ACC112 (cell line): ENCODE data around the gene CEP57L1.
"Not testable (repeated sequence)": the region's sequence is repeated elsewhere in the genome, so short reads cannot be mapped to it uniquely, and the experiment has no call there.

ENCODE experiments used
- H2AFZ ChIP-seq: fragments of 200-600 bp; sonication (generic); one replicate; pipeline ENCODE4 v1.6.0; 2017; ENCODE audit warnings: antibody characterized with exemption, low read length; ENCODE audit not compliant: unreplicated experiment
- H3K27ac ChIP-seq: fragments of 200-600 bp; sonication (generic); 2 replicates; pipeline ENCODE4 v1.5.1; 2014; ENCODE audit warnings: low read depth, mild to moderate bottlenecking, antibody characterized with exemption, low read length, moderate library complexity
- H3K27me3 ChIP-seq: fragments of 200-600 bp; sonication (generic); 2 replicates; pipeline ENCODE4 v1.6.1; 2014; ENCODE audit warnings: mild to moderate bottlenecking, antibody characterized with exemption, low read length, moderate library complexity, mixed read lengths; ENCODE audit not compliant: insufficient read depth
- H3K36me3 ChIP-seq: fragments of 200-600 bp; sonication (generic); 2 replicates; pipeline ENCODE4 v1.6.1; 2016; ENCODE audit warnings: mild to moderate bottlenecking, antibody characterized with exemption, low read length, moderate library complexity, mixed read lengths; ENCODE audit not compliant: insufficient read depth
- H3K4me1 ChIP-seq: fragments of 200-600 bp; sonication (generic); one replicate; pipeline ENCODE4 v1.6.1; 2016; ENCODE audit warnings: low read length, mixed read lengths; ENCODE audit not compliant: insufficient read depth, unreplicated experiment, control insufficient read depth
- H3K4me3 ChIP-seq: fragments of 200-600 bp; sonication (generic); 2 replicates; pipeline ENCODE4 v1.5.1; 2014; ENCODE audit warnings: mild to moderate bottlenecking, low read depth, low read length
- H3K79me2 ChIP-seq: fragments of 200-600 bp; sonication (generic); one replicate; pipeline ENCODE4 v1.6.0; 2016; ENCODE audit warnings: low read length; ENCODE audit not compliant: control insufficient read depth, unreplicated experiment, insufficient read depth

CEP57L1 gene

DNA sequence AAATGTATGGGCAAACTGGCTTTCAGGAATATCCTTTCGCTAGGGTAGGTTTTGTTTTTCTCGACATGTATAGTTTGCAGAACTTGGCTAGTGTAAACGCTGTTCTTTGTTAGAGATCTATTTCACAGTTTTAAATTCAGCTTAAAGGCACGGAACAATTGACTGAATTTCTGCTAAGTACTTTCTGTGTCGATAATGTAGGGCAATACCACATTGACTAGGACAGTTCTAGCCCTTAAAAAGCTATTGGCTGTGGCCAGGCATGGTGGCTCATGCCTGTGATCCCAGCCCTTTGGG lies 92.8 kb downstream of the CEP57L1 start:
- no peak overlapping the region for H3K27ac ChIP-seq
- H3K27me3 ChIP-seq: peaks cover 43% of the 10 kb centered on the region
- H3K36me3 ChIP-seq: no peaks in the 10 kb centered on the region
- no peaks in the 10 kb centered on the region for H3K4me1 ChIP-seq
- no peak overlapping the region for H2AFZ ChIP-seq
- no peaks in the 10 kb centered on the region for H3K79me2 ChIP-seq
- no peak overlapping the region for H3K4me3 ChIP-seq

DNA sequence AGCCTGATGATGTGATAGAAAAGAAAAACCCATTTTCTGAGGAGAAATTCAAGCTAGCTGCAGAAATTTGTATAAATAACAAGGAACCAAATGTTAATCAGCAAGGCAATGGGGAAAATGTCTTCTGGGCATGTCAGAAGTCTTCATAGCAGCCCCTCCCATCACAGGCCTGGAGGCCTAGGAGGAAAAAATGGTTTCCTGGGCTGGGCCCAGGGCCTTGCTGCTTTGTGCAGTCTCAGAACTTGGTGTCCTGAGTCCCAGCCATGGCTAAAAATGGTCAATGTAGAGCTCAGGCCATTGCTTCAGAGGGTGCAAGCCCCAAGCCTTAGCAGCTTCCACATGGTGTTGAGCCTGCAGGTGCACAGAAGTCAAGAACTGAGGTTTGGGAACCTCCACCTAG lies 96.1 kb downstream of the CEP57L1 start:
- H3K4me1 ChIP-seq, H3K4me3 ChIP-seq, H3K36me3 ChIP-seq, H2AFZ ChIP-seq, H3K27ac ChIP-seq, H3K79me2 ChIP-seq: not testable (repeated sequence)
- H3K27me3 ChIP-seq: peaks cover 10% of the 10 kb centered on the region; the same call in 1 of the 2 replicates

GRCh38 chr6:109192865-109193264 lies 97.6 kb downstream of the CEP57L1 start:
- H3K27me3 ChIP-seq: no peaks in the 10 kb centered on the region
- H3K4me1 ChIP-seq: no peaks in the 10 kb centered on the region
- H3K4me3 ChIP-seq: no peak overlapping the region
- no peaks in the 10 kb centered on the region for H3K79me2 ChIP-seq
- H2AFZ ChIP-seq: no peak overlapping the region
- H3K27ac ChIP-seq: no peak overlapping the region
- no peaks in the 10 kb centered on the region for H3K36me3 ChIP-seq

- H3K4me3 ChIP-seq: no peak overlapping the region
- no peaks in the 10 kb centered on the region for H3K36me3 ChIP-seq
- no peaks in the 10 kb centered on the region for H3K79me2 ChIP-seq
- no peaks in the 10 kb centered on the region for H3K4me1 ChIP-seq
- no peak overlapping the region for H3K27ac ChIP-seq
- H3K27me3 ChIP-seq: no peaks in the 10 kb centered on the region
- H2AFZ ChIP-seq: no peak overlapping the region
Measured at GRCh38 chr6:109194880-109195279, 99.6 kb downstream of the CEP57L1 start.

- Histone ChIP-seq H3K27me3 (no peaks in the 10 kb centered on the region), H3K36me3 (no peaks in the 10 kb centered on the region), H3K79me2 (no peaks in the 10 kb centered on the region), H3K4me1 (no peaks in the 10 kb centered on the region), H3K4me3 (no peak overlapping the region), H2AFZ (no peak overlapping the region), H3K27ac (no peak overlapping the region)
Measured at GRCh38 chr6:109197061-109197460, 101.8 kb downstream of the CEP57L1 start.

DNA sequence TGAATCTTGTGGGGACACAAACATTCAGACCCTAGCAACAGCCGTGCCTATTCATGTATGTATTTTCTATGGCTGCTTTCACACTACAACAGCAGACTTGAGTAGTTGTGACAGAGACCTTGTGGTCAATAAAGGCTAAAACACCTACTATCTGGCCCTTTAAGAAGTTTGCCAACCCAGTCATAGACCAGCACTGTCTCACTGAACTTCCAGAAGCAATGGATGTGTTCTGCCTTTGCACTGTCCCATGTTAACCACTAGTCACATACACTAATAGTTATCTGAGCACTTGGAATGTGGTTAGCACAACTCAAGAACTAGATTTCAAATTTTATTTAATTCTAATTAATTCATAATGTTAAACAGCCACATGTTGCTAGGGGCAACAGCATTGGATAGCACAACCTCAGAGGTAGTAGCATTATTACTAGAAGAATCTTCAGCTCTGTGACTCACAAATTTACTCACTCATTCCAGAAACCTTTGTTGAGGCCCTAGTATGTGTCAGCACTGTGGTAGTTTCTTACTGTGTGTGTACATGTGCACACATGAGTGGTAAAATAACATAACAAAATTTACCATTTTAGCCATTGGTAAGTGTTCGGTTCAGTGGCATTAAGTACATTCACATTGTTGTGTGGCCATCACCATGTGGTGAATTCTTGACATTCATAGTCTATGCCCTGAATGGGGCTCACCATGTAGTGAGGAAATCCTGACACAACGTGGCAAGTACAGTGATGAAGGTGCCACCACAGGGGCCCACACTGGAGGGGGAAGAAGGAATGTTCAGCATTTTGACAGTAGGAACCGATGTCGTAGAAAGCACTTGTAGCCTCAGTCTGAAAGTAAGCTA lies 107.3 kb downstream of the CEP57L1 start:
- H3K79me2 ChIP-seq: no peaks in the 10 kb centered on the region
- no peaks in the 10 kb centered on the region for H3K27me3 ChIP-seq
- H3K4me3 ChIP-seq: no peak overlapping the region
- no peaks in the 10 kb centered on the region for H3K36me3 ChIP-seq
- H2AFZ ChIP-seq: no peak overlapping the region
- H3K27ac ChIP-seq: no peak overlapping the region
- no peaks in the 10 kb centered on the region for H3K4me1 ChIP-seq

GRCh38 chr6:109204511-109204910 lies 109.2 kb downstream of the CEP57L1 start:
- H3K27ac ChIP-seq: no peak overlapping the region
- H3K4me3 ChIP-seq: no peak overlapping the region
- H3K4me1 ChIP-seq: no peaks in the 10 kb centered on the region
- no peaks in the 10 kb centered on the region for H3K79me2 ChIP-seq
- no peaks in the 10 kb centered on the region for H3K36me3 ChIP-seq
- no peak overlapping the region for H2AFZ ChIP-seq
- no peaks in the 10 kb centered on the region for H3K27me3 ChIP-seq

- Histone ChIP-seq H3K4me1 (no peaks in the 10 kb centered on the region), H3K79me2 (no peaks in the 10 kb centered on the region), H3K4me3 (no peak overlapping the region), H2AFZ (no peak overlapping the region), H3K27me3 (peaks cover 14% of the 10 kb centered on the region), H3K36me3 (no peaks in the 10 kb centered on the region), H3K27ac (no peak overlapping the region)
Measured at GRCh38 chr6:109212683-109213082, 117.4 kb downstream of the CEP57L1 start.
